Measurements from ENCODE around the gene MYO5C.

MYO5C gene

DNA sequence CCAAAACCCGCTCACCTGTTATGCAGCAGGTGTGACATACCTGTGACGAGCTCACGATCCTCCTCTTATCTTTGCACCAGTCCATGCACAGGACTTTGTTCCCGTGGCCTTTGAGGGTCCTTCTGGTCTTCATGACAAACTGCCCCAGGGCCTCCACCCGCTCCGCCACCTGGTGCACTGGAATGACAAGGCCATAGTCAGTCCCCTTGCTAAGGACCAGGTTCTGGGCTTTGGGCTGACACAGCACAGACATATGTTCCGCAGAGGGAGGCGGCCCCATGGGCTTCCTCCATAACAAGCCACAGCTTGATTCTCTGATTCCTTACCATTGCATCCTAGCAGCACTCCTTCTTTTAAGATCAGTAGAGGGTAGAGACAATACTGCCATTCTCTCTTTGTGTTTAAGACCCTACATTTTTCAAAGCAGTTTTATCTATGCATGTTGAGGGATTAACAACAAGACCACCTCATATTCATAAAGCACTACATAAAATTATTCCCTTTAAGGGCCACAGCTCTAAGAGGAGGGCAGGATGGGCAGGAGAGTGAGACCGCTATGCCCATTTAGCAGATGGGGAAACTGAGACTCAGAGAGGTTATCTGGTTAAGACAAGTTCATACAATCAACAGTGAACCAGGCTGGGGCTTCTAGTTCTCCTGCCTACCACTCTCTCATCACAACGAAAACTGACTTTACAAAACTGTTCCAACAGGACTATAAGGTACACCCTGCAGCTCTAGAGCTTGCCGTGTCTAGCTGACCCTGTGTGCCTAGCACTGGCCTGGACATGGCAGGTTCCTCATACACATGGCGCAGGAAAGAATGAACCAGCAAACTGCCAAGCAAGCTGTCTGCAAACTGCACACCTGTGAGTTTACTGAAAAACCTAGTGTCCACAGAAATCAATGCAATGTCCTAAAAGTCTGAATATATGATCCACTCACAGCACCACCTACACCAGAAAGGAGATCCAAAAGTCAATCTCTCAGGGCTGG, 141.4 kb downstream of the MYO5C start:
- H3K4me3 ChIP-seq (ENCODE audit: low read length) = no peak overlapping the region
- TF ChIP-seq, protein P1, sequence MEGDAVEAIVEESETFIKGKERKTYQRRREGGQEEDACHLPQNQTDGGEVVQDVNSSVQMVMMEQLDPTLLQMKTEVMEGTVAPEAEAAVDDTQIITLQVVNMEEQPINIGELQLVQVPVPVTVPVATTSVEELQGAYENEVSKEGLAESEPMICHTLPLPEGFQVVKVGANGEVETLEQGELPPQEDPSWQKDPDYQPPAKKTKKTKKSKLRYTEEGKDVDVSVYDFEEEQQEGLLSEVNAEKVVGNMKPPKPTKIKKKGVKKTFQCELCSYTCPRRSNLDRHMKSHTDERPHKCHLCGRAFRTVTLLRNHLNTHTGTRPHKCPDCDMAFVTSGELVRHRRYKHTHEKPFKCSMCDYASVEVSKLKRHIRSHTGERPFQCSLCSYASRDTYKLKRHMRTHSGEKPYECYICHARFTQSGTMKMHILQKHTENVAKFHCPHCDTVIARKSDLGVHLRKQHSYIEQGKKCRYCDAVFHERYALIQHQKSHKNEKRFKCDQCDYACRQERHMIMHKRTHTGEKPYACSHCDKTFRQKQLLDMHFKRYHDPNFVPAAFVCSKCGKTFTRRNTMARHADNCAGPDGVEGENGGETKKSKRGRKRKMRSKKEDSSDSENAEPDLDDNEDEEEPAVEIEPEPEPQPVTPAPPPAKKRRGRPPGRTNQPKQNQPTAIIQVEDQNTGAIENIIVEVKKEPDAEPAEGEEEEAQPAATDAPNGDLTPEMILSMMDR (conservative IDR thresholded peaks at IDR 0.05; ENCODE audit: low read length) = no peak
- no peak for DNase-seq (ENCODE audit: low read depth)

- no peak overlapping the region for H3K4me3 ChIP-seq (ENCODE audit: low read length)
- TF ChIP-seq, protein P1 (conservative IDR thresholded peaks at IDR 0.05; ENCODE audit: low read length) = no peak
- no peak for DNase-seq (ENCODE audit: low read depth)
These were observed 144.3 kb downstream of the MYO5C start for GRCh38 chr15:52151353-52151752.

GRCh38 chr15:52150871-52151270, 144.7 kb downstream of the MYO5C start:
- TF ChIP-seq, protein P1 (conservative IDR thresholded peaks at IDR 0.05; ENCODE audit: low read length) = no peak
- H3K4me3 ChIP-seq (ENCODE audit: low read length) = no peak overlapping the region
- no peak for DNase-seq (ENCODE audit: low read depth)

GRCh38 chr15:52150043-52150825, 145.4 kb downstream of the MYO5C start:
- H3K4me3 ChIP-seq (ENCODE audit: low read length) = no peak overlapping the region
- TF ChIP-seq, protein P1 (conservative IDR thresholded peaks at IDR 0.05; ENCODE audit: low read length) = no peak
- no peak for DNase-seq (ENCODE audit: low read depth)

DNA sequence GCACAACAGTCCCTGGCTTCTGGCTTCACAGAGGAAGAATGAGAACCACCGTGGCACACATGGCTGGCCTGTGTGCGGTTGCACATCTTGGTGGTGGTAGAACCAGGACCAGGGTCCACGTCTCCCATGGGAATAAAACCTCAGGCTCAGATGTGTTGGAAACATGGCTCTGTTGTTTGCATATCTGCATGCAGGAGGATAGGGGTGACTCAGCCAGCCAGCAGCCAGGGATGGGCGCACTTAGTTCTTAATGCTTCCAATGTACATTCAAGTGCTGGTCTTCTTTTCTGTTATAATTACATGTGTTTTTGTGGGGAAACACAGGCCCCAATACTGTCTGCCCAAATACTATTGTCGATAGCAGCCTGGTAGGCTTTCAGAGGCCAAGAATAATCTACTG, 147.2 kb downstream of the MYO5C start:
- H3K4me3 ChIP-seq (ENCODE audit: low read length) = no peak overlapping the region
- no peak for DNase-seq (ENCODE audit: low read depth)
- TF ChIP-seq, protein P1 (conservative IDR thresholded peaks at IDR 0.05; ENCODE audit: low read length) = no peak

GRCh38 chr15:52146776-52147175, 148.8 kb downstream of the MYO5C start:
- TF ChIP-seq, protein P1 (conservative IDR thresholded peaks at IDR 0.05; ENCODE audit: low read length) = no peak
- DNase-seq (ENCODE audit: low read depth) = peak; percentile 65
- H3K4me3 ChIP-seq (ENCODE audit: low read length) = no peak overlapping the region
